Bronchial epithelial cell (primary cell): ENCODE measurements around the gene KATNAL2. TPM values are rescaled to one million over a fixed set of nuclear protein-coding genes. Genes with fewer than 3 reads are reported as not detected.

Experiments used
- DNase-seq: peaks from one replicate; pipeline ENCODE4 v3.0.0-alpha.2; 2010; ENCODE audit warnings: low read depth
- FAIRE-seq: peaks from 2 replicates; lab custom pipeline; 2011; peaks lifted over from hg19 to GRCh38; lab: Jason Lieb, UNC
- H3K27me3 ChIP-seq: 2 replicates; pipeline ENCODE4 v1.5.1; 2011; ENCODE audit warnings: low read length; ENCODE audit not compliant: control insufficient read depth, insufficient read depth
- H3K36me3 ChIP-seq: 2 replicates; pipeline ENCODE4 v1.5.1; 2011; ENCODE audit warnings: low read length; ENCODE audit not compliant: control insufficient read depth, insufficient read depth
- H3K4me3 ChIP-seq: 2 replicates; pipeline ENCODE4 v1.5.1; 2011; ENCODE audit warnings: mild to moderate bottlenecking, low read depth, low read length, control low read depth
- total RNA-seq: library from RNA; depleted of rRNA; stranded (reverse); fragments of >200 nt; gene quantifications from 2 replicates; pipeline ENCODE4 v1.2.1, GENCODE V29; 2014
- TF ChIP-seq, protein P1 (sequence below): IDR thresholded peaks from 2 replicates; pipeline ENCODE4 v1.5.1; 2011; ENCODE audit warnings: mild to moderate bottlenecking, moderate library complexity, low read length, control low read depth, inconsistent platforms; ENCODE audit not compliant: insufficient read depth, severe bottlenecking

The KATNAL2 gene
- total RNA-seq, 1 donor from 2014 or later = under 0.01 TPM

- no peak for DNase-seq
- H3K36me3 ChIP-seq = peaks cover 3% of the 10 kb centered on the region
- TF ChIP-seq, protein P1, sequence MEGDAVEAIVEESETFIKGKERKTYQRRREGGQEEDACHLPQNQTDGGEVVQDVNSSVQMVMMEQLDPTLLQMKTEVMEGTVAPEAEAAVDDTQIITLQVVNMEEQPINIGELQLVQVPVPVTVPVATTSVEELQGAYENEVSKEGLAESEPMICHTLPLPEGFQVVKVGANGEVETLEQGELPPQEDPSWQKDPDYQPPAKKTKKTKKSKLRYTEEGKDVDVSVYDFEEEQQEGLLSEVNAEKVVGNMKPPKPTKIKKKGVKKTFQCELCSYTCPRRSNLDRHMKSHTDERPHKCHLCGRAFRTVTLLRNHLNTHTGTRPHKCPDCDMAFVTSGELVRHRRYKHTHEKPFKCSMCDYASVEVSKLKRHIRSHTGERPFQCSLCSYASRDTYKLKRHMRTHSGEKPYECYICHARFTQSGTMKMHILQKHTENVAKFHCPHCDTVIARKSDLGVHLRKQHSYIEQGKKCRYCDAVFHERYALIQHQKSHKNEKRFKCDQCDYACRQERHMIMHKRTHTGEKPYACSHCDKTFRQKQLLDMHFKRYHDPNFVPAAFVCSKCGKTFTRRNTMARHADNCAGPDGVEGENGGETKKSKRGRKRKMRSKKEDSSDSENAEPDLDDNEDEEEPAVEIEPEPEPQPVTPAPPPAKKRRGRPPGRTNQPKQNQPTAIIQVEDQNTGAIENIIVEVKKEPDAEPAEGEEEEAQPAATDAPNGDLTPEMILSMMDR = no peak
- H3K27me3 ChIP-seq = no peaks in the 10 kb centered on the region
- H3K4me3 ChIP-seq = no peak overlapping the region
- no peak for FAIRE-seq
These were observed 28.4 kb upstream of the KATNAL2 start for GRCh38 chr18:46888965-46889364.

GRCh38 chr18:46891742-46892214, 25.6 kb upstream of the KATNAL2 start:
- Histone ChIP-seq H3K4me3 (no peak overlapping the region), H3K36me3 (peaks cover 3% of the 10 kb centered on the region), H3K27me3 (no peaks in the 10 kb centered on the region)
- peak; percentile 58 for FAIRE-seq
- TF ChIP-seq, protein P1 = no peak
- no peak for DNase-seq

GRCh38 chr18:46892842-46893241, 24.6 kb upstream of the KATNAL2 start:
- Histone ChIP-seq H3K27me3 (no peaks in the 10 kb centered on the region), H3K36me3 (peaks cover 3% of the 10 kb centered on the region), H3K4me3 (no peak overlapping the region)
- FAIRE-seq = no peak
- DNase-seq = no peak
- TF ChIP-seq, protein P1 = no peak

- no peaks in the 10 kb centered on the region for H3K27me3 ChIP-seq
- peaks cover 3% of the 10 kb centered on the region for H3K36me3 ChIP-seq
- TF ChIP-seq, protein P1 = no peak
- H3K4me3 ChIP-seq = no peak overlapping the region
- FAIRE-seq (no peak), DNase-seq (no peak)
These were observed 24.0 kb upstream of the KATNAL2 start for GRCh38 chr18:46893360-46893759.

DNA sequence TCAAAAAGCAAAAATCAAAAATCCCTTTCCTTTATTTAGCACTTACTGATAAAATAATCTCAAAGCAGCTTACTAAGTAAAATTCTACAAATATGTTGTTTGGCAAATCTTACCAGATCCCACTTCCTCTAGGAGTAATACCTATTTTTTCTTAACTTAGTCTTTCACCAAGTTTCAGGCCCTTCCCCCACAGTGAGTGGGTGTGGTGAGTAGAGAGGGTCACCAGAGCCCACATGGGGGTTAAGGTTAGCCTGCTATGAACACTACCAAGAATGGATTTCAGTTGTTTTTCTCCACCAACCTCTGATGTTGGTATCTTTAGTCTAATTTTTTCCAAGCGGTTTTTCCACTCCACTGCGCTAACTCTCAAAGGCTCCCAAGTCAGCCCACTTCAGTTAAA, 23.3 kb upstream of the KATNAL2 start:
- Histone ChIP-seq H3K36me3 (peaks cover 2% of the 10 kb centered on the region), H3K4me3 (no peak overlapping the region), H3K27me3 (no peaks in the 10 kb centered on the region)
- TF ChIP-seq, protein P1 = no peak
- no peak for FAIRE-seq
- DNase-seq = no peak
